Thyroid gland (tissue), 4 donors: ENCODE results near the gene OR4D1. TPM values are rescaled to one million over a fixed set of nuclear protein-coding genes. Genes with fewer than 3 reads are reported as not detected.

ENCODE experiments used
- DNase-seq, 2 donors: peaks; one replicate each; pipeline ENCODE4 v3.0.0-alpha.2; 2019
- H3K27ac ChIP-seq, 3 donors: fragments of 200-600 bp; sonication (generic); 1 replicate in 2 of 3; 2 replicates in 1 of 3; pipeline ENCODE4 v1.5.1; 2016 to 2019; ENCODE audit warnings: mild to moderate bottlenecking in 1 of 3, moderate library complexity in 1 of 3
- H3K27me3 ChIP-seq: fragments of 200-600 bp; sonication (generic); one replicate; pipeline ENCODE4 v1.5.1; 2019
- H3K36me3 ChIP-seq, 2 donors: fragments of 200-600 bp; sonication (generic); one replicate each; pipeline ENCODE4 v1.5.1; 2016 to 2019
- H3K4me1 ChIP-seq, 2 donors: fragments of 200-600 bp; sonication (generic); one replicate each; pipeline ENCODE4 v1.5.1; 2017 to 2019
- H3K4me3 ChIP-seq, 3 donors: fragments of 200-600 bp; sonication (generic); replicated peaks in 1 of 3; 1 replicate in 2 of 3; 2 replicates in 1 of 3; pipeline ENCODE4 v1.5.1; 2016; ENCODE audit warnings: mild to moderate bottlenecking in 1 of 3
- H3K9me3 ChIP-seq: fragments of 200-600 bp; sonication (generic); one replicate; pipeline ENCODE4 v1.5.1; 2017
- CTCF ChIP-seq, 6 experiments: fragments of 200-600 bp in 3 of 6; fragments of 450-650 bp in 3 of 6; sonication (generic) in 3 of 6; IDR thresholded peaks; one replicate each; pipeline ENCODE4 v1.5.1; 2016 to 2019; ENCODE audit warnings: antibody characterized with exemption in 6 of 6, mild to moderate bottlenecking in 2 of 6, inconsistent platforms in 1 of 6, moderate library complexity in 1 of 6
- POLR2A ChIP-seq, 2 donors: fragments of 450-650 bp; IDR thresholded peaks; one replicate each; pipeline ENCODE4 v1.6.1; 2017; ENCODE audit warnings: antibody characterized with exemption in 2 of 2, mild to moderate bottlenecking in 2 of 2, moderate library complexity in 1 of 2
- WGBS, 2 donors: methylation state at CpG; one replicate each; pipeline ENCODE4 v1.1.5; 2017; 5-methylcytosine and 5-hydroxymethylcytosine counted together
- intact Hi-C: fragments of 100-400 bp; cut with DNase I; formaldehyde crosslinking; loops from one replicate; pipeline ENCODE4 v1.15.1; 2023
- total RNA-seq, 4 donors: library from RNA; depleted of rRNA; stranded (reverse); fragments of >200 nt; gene quantifications; one replicate each; pipeline ENCODE4 v1.2.3, GENCODE V29; 2016

Gene OR4D1
- total RNA-seq, 4 donors from 2014 or later = not detected

DNA sequence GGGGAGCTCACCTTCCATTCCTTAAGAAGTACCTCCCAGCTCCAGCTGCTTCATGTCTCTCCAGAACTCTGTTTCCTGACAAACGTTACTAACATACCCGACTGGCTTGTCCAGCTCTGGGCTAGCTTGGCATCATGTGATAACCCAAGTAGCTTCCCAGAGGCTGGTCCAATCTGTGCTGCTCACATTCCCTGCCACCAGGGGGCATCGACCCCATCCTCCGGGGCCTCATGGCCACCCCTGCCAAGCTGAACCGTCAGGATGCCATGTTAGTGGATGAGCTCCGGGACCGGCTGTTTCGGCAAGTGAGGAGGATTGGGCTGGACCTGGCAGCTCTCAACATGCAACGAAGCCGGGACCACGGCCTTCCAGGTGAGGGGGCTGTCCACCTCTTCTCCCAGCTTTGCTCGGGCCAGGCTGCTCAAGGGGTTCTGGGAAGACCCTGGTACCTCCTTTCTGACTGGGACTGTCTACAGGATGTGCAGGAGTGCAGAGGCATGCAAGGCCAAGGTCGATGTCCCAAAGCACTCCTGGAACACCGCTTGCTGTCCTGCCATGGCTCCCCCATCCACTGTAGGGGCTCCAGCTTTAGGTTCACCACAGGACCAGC, 51.9 kb downstream of the OR4D1 start:
- Histone ChIP-seq H3K27me3 (peaks cover 5% of the 10 kb centered on the region), H3K4me3 (no peak overlapping the region), H3K4me1 (no peaks in the 10 kb centered on the region), H3K9me3 (no peaks in the 10 kb centered on the region), H3K27ac (no peak overlapping the region), H3K36me3 (no peaks in the 10 kb centered on the region)
- intact Hi-C loops = no loop called here
- 28% methylated on average over 4 to 7 of the region's 14 CpGs for WGBS, 2 donors
- peak in 4 of 6 experiments; percentile 31 to 59 (median 34) for TF ChIP-seq CTCF (IDR thresholded peaks at IDR 0.05)
- no peak for TF ChIP-seq POLR2A (IDR thresholded peaks at IDR 0.05)
- peak; percentile 60 to 68 for DNase-seq

- Histone ChIP-seq H3K4me1 (no peaks in the 10 kb centered on the region), H3K27ac (no peak overlapping the region), H3K9me3 (no peaks in the 10 kb centered on the region), H3K36me3 (peaks cover 2 to 5% of the 10 kb centered on the region in 2 donors), H3K27me3 (peaks cover 3% of the 10 kb centered on the region), H3K4me3 (no peak overlapping the region)
- intact Hi-C loops = no loop called here
- WGBS, 2 donors = 76 to 91% methylated on average over 7 of the region's 7 CpGs
- no peak for TF ChIP-seq CTCF (IDR thresholded peaks at IDR 0.05)
- TF ChIP-seq POLR2A (IDR thresholded peaks at IDR 0.05) = no peak
- DNase-seq = no peak
Observed at GRCh38 chr17:58202859-58203258, 54.7 kb downstream of the OR4D1 start.

GRCh38 chr17:58204796-58205195, 56.6 kb downstream of the OR4D1 start:
- WGBS, 2 donors = 78 to 97% methylated on average over 5 of the region's 5 CpGs
- peaks cover 9 to 15% of the 10 kb centered on the region in 2 donors for H3K36me3 ChIP-seq
- no peak overlapping the region for H3K4me3 ChIP-seq
- no peaks in the 10 kb centered on the region for H3K9me3 ChIP-seq
- H3K27ac ChIP-seq = no peak overlapping the region
- intact Hi-C loops = no loop called here
- H3K27me3 ChIP-seq = no peaks in the 10 kb centered on the region
- H3K4me1 ChIP-seq = no peaks in the 10 kb centered on the region
- no peak for DNase-seq
- TF ChIP-seq CTCF (IDR thresholded peaks at IDR 0.05) (no peak), POLR2A (IDR thresholded peaks at IDR 0.05) (no peak)

DNA sequence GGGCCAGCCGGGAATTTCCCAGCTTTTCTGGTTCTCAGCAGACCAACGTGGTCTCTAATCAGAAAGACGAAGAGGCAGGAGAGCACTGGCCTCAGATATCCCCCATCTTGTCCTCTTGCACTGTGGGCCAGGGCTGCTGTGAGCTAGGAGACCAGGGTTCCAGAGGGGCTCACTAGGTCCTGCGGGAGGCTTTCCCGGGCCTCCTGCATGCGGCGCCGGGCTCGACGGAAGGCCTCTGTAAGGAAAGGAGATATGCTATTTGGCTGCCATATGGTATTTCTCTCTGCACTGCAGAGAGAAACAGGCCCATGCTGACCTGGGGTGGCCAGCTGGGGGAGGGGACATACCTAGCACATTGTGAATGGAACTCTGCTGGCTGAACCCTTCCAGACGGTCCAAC, 57.8 kb downstream of the OR4D1 start:
- intact Hi-C loops = no loop called here
- H3K4me3 ChIP-seq = no peak overlapping the region
- H3K27ac ChIP-seq = no peak overlapping the region
- H3K27me3 ChIP-seq = no peaks in the 10 kb centered on the region
- no peaks in the 10 kb centered on the region for H3K4me1 ChIP-seq
- DNase-seq = no peak
- H3K9me3 ChIP-seq = no peaks in the 10 kb centered on the region
- WGBS, 2 donors = 90 to 91% methylated on average over 4 to 11 of the region's 11 CpGs
- H3K36me3 ChIP-seq = peaks cover 10 to 20% of the 10 kb centered on the region in 2 donors
- TF ChIP-seq CTCF (IDR thresholded peaks at IDR 0.05) = no peak
- TF ChIP-seq POLR2A (IDR thresholded peaks at IDR 0.05) = no peak

DNA sequence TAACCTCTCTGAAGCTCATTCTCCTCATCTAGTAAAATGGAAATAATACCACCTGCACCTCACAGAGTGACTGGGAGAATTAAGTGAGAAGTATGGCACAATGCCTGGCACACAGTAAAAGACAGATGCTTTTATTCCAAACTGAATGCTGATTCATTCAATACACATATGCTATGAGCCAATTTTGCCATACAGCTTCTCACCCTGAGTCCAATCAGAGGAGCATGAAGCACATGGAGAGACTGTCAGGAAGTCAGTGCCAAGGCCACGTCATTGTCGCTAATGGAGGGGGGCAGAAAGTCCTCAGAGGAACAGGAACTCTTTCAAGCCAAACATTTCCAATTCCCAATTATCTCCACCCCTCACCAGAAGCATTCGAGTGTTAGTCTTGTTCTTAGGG, 59.3 kb downstream of the OR4D1 start:
- Histone ChIP-seq H3K4me1 (no peaks in the 10 kb centered on the region), H3K27ac (no peak overlapping the region), H3K9me3 (no peaks in the 10 kb centered on the region), H3K4me3 (no peak overlapping the region), H3K27me3 (no peaks in the 10 kb centered on the region), H3K36me3 (peaks cover 13 to 20% of the 10 kb centered on the region in 2 donors)
- intact Hi-C loops = no loop called here
- no peak for DNase-seq
- TF ChIP-seq CTCF (IDR thresholded peaks at IDR 0.05) (no peak), POLR2A (IDR thresholded peaks at IDR 0.05) (no peak)
- 87 to 95% methylated on average over 3 of the region's 3 CpGs for WGBS, 2 donors
